ENCODE measurements around the gene L3HYPDH.

Gene L3HYPDH

DNA sequence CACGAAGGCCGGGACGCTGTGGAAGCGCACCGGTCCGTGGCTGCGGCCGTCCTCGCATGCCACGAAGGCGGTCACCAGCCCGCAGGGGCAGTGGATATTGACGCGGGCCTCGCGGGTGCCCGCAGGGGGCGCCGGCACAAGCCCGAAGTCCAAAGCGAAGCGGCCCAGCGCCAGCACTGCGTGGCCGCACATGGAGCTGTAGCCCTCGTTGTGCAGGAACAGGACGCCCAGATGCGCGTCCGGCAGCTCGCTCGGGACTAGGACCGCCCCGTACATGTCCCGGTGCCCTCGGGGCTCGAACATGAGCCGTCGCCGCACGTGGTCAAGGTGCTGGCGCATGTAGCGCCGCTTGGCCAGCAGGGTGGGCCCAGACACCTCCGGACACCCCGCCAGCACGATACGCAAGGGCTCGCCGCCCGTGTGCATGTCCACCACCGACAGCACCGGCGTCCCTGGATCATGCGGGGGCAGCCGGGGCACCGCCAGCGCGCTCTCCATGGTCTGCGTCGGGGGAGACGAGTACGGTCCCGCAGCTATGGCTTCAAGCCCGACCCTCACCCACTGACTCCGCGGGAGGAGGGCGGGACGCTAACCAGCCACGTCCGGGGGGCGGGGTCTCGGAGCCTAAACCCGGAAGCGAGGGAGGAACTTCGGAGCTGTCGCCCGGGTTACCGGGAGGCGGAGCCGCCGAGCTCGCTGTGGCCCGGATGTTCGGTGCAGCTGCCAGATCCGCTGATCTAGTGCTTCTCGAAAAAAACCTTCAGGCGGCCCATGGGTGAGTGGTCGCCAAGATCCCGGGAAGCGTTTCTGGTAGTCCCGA is at the start of gene L3HYPDH, which contains the start of gene JKAMP:
L3HYPDH (minus strand) TSS at position 590 of the 820 bp plus-strand sequence; CDS start at position 498, 92 bp downstream.
JKAMP (plus strand) TSS at position 699 of the 820 bp plus-strand sequence; CDS start at position 772, 73 bp downstream.
- DNase-seq (ENCODE audit: low spot score): peak; percentile 98

DNA sequence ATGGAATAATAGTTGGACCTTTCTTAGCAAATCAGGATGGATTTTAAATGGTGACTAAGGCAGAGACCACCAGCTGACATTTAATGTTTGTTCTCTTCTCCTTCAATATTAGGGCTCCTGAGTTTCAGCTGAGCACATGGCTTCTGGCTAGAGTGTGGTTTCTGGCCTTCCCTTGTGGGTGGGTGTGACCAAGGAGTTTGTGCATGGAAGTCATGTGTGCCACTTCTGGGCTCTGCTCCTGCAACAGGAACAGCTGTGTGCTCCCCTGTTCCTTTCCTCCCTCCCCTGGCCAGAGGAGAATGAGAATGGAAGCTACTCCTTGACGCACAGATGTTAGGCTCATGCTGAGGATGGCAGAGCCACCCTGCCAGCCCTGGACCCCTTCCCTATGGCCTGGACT is 48.2 kb upstream of the L3HYPDH start:
- DNase-seq (ENCODE audit: low spot score): no peak

DNA sequence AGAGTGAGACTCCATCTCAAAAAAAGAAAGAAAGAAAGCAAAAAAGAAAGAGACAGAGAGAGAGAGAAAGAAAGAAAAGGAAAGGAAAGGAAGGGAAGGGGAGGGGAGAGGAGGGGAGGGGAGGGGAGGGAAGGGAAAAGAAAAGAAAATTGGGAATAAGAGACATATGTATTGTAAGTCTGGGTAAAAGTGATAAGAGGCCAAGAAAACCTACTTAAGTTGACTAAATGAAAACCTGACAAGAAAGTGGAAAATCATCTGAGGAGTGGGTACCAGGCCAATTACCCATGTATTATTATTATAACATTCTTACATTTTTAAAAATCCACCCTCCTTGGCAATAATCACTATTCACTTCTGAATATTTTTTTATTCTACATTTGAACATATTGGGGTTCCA is 46.1 kb upstream of the L3HYPDH start:
- DNase-seq (ENCODE audit: low spot score): no peak

DNA sequence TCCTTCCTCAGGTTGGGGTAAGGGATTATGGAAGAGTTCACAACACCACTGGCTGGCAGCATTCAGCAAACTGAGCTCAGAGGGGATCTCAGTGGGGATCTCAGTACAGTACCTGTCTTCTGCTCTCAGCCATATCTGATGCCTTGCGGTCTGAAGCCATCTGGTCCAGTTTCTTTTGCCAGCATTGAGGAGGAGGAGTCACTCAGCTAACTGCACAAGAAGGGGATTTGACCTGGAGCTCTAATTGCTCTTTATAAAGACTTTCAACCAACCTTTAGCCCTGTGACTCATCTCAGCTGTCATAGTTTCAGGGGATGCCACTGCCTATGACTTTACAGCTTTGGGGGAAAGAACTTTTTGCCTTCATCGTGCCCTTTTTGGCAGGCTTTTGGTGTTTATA is 45.0 kb upstream of the L3HYPDH start:
- DNase-seq (ENCODE audit: low spot score): no peak

DNA sequence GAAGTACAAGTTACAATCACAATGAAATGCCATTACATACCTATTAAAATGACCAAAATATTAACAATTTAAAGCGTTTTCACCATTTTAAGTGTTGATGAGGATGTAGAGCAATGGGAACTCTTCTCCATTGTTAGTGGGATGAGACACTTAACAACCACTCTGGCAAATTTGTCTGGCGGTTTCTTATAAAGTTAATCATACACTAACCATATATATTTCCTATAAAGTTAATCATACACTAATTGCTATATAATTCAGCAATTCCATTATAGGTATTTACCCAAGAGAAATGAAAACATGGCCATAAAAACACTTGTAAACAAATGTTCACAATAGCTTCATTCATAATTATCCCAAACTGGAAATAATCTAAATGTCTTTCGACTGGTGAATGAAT is 36.0 kb upstream of the L3HYPDH start:
- DNase-seq (ENCODE audit: low spot score): no peak

DNA sequence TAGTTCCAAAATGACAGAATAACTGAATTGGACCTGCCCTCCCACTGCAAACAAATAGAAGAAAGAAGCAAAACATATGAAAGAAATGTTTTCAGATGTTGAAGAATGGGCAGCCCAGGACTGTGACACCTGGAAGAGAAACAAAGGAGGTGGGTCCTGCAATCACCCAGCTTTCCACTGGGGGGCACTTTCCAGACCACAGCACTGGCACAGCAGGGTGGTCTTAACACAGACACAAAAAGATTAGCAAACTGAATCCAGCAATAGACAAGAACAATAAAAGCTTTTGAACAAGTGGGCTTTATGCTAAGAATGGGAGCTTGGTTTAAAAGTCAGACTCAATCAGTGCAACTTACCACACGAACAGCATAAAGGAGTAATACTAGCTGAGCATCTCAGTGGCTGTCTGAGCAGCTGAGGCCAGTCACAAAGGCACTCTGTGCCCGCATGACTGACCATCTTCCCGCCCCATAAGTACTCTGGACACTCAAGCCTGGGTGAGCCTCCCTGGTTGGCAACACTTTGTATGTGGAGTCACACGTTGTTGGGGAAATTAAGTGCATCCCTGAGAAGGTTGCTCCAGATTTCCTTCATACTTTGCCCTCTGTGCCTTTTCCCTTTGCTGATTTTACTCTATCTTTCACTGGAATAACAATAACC is 27.8 kb upstream of the L3HYPDH start:
- peak; percentile 73 for DNase-seq (ENCODE audit: low spot score)

DNA sequence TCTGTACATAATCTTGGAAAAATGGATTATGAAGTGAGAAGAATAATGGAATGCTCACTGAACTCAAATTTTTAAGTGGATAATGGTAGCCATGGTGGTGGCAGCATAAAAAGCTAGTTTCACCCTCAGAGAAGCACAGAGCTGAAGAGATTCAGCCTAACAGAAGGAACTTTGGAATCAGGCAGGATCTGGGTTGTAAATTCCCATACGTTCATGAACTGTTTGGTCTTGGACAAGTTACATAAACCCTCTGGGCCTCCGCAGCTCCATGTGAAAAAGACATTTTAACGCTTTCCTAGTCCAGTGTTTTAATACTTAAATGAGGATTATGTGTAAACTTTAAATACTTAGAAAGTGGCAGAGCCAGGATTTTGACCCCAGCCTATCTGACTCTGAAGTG is 26.8 kb upstream of the L3HYPDH start:
- no peak for DNase-seq (ENCODE audit: low spot score)

DNA sequence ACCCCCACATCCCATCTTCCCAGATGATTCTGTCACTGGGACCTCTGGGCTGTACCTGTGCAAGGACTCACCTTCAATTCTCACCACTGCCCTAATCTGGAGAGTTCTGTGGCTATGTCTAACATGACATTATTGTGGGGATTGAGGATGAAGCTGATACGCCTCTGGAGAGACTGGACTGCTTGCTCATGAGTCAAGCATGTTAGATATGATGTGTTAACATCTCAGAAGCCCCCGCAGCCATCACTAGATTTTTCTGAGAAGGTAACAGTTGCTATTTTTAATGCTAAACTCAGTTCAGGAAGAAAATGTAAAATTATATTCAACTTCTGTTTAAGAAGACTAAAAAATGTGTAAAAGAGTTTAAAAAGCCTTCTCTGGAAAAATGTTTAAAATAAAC is 25.8 kb upstream of the L3HYPDH start:
- DNase-seq (ENCODE audit: low spot score): no peak

DNA sequence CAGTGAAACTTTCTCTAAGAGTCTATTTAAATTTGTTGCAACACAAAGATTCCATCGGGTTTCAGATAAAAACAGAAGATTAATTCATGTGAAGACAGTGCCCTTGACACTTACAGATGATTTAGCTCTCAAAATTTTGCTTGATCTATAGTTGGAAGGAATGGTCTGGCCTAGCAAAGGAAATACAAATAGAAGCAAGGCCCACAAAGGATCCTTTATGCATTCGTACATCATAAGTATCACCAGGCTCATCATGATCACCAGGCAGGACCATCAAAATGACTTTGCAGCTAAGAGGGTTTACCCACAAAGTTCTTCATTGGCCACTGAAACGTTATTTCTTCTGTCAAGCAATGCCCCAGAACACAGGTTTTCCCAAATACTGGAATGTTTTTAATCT is 24.9 kb upstream of the L3HYPDH start:
- no peak for DNase-seq (ENCODE audit: low spot score)

DNA sequence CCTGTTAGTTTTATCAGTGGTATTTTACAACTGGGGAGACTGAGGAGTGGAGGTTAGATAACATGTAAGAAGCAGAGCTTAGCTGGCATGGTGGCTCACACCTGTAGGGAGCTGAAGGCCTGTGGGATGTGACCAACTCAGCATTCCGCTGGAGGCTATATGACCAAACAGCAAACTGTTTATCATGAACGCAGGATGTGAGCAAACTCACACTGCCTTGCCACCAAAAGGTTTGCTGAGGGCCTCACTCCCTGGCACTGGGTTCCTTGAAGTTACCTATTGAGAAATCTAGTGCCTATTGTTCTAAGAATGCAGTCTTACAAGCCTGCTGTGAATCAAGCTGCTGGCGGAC is 23.5 kb upstream of the L3HYPDH start:
- no peak for DNase-seq (ENCODE audit: low spot score)

DNA sequence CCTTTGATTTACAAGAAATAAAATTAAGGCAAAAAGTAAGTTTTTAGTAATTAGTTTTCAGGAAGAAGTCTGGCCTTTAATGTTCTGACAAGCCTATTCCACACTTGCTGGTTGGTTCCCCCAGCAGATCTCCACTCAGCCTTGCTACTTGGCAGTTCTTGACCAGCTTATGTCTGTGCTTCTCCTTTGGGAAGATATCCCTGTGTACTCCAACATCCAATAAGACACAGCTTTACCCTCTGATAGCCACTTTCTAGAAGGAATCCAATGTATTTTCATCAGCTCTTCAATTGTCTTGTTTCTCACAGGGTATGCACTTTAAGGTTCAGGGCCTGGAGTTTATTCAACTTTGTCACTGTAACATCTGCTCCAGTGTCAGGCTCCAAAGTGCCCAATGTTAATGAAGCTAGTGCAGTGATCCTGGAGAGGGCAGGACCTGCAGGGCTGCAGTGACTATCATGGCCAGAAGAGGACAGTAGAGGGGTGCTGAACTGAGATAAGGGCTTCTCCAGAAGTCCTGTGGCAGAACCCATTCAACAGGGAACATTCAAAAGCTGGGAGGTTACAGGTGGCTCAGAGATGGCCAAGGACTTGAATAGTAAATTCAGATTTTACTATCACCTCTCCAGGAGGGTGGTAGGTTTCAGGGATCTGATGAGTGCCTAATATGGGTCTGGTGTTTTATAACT is 23.0 kb upstream of the L3HYPDH start:
- peak; percentile 79 for DNase-seq (ENCODE audit: low spot score)

DNA sequence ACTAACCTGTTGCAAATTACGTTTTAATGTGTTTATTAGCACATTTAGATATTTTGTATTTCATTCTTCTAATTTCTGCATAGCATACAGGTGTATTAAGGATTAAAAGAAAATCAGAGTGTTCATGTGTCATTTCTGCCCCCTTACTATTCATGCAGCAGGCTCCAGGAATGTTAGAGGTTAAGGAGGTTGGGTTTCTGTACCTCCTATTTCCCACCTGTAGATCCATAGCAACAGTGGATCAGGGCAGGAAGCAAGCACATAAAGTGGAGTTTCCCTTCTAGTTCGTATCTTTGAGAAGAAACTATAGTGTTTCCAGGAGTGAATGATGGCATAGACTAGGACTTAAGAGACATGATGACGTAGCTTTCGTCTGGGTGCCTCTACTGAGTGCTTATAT is 19.0 kb upstream of the L3HYPDH start:
- no peak for DNase-seq (ENCODE audit: low spot score)

DNA sequence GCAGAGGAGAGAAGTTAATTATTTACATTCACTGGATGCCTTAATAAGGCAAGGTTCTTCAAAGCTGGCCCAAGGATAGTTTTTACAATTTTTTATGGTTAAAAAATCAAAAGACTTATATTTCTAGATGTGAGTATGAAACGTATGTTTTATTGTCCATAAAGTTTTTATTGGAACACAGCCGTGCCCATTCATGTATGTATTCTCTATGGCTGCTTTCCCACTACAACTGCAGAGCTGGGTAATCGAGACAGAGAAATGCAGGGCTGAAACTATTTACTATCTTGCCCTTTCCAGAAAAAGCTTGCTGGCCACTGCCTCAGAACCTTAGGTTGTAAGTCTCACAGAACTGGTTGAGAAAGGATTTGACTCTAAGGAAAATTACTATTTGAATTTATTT is 16.5 kb upstream of the L3HYPDH start:
- no peak for DNase-seq (ENCODE audit: low spot score)

DNA sequence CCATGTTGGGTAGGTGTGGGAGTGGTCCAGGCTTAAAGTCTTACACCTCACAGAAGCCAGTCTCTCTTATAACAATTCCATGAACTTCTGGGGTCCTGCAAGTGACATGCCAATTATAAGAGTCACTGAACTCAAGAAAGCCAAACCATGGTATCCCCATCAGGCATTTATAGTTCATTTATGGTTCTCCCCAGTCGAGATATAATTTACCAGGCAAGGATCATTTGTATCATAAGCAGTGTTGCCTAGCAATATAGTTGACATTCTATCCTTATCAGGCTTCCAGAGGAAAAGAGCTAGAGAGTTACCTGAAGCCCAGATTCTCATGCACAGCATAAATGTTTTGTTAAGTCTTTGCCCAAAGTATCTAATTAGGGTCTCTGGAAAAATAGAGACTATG is 8.2 kb upstream of the L3HYPDH start:
- no peak for DNase-seq (ENCODE audit: low spot score)

DNA sequence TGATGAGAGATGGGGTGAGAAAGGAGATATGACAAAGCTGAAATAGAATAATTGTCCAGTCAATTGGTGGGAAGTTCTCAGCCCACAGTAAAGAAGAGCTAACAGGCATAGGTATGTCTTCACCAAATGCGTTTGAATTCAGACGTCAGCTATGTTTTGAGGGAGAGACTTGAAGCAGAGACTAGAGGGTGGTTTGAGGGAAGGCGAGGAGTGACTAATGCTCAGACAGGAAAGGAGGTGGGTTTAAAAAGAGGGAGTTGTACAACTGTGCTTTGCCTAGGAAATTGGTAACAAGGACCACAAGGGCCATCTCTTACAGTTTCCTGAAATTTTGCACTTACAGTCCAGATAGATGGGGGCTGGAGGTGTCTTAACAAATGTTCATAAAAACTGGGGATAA is 6.5 kb upstream of the L3HYPDH start:
- no peak for DNase-seq (ENCODE audit: low spot score)

DNA sequence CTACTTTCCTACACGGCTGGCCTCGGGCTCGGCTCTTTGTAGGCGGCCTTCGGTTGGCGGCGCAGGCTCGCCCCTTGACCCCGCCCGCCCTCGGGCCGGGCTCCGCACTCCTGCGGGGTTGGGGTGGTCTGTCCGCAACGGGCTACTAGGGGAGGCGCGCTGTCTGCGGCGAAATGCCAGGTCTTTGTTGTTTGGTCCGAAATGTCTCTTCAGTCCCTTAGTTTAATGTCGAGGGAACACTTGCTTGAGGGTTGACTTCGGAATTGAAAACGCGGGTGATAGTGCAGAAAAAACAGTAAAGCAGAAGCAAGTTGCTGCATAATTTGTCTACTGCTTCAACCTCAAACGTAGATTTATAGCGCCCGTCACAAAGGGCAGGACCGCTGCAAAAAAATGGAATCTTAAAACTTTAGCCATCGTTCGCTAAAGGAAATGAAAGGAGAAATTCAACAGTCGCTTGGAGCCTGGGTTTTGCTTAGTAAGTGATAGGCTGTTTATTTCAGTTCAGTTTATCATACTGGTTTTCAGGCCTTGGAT is 499 bp upstream of the L3HYPDH start:
- DNase-seq (ENCODE audit: low spot score): no peak

DNA sequence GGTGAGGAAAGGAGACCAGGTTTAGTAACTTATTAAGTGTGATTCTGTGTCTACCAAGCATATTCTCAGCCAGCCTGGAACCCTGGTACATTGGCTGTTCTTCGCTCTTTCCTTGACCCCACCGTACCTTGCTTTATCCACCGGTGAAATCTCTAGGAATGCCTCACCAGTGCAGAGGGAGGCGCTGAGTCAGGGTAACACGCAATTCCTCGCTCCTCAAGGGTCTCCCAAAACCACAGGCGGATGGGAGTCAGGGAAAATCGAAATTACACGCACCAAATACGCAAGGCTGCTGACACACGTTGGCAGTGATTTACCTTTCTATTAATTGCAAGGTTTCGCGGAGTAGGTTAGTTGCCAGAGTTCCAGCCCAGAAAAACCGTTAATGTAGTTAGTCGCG is 845 bp downstream of the L3HYPDH start:
- no peak for DNase-seq (ENCODE audit: low spot score)

DNA sequence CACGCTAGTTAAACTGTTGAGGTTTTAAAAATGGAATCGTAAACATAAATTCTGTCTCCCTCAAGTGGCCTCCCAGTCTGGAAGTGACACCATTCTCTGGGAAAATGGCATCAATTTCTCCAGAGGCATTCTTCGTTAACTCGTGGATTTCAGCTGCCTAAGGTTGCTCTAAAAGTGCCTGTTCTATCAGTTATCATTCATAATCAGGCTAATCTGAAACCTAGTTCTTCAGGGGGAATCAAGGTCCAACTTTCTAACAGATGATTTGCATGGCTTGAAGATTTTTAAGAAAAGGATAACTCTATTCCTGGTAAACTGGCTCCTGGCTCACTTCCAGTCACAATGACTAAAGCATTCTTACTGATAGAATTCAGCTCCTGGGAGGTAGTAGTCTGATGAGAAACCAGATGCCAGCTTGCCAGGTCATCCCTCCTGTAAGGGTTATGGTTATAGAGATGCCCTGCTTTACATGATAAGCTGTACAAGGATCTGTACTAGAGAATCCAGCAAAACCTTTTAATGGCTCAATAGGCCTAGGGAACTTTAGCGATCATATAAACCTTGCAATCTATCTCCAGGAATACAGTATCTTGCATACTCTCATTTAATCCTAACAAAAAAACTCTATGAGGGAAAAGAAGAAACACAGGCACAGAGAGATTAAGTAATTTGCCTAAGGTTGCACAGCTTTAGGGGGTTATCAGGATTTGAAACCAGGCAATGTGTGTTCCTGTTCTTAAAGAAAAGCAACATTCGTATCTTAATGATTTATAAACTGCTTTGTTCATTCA is 1.5 kb downstream of the L3HYPDH start:
- no peak for DNase-seq (ENCODE audit: low spot score)

DNA sequence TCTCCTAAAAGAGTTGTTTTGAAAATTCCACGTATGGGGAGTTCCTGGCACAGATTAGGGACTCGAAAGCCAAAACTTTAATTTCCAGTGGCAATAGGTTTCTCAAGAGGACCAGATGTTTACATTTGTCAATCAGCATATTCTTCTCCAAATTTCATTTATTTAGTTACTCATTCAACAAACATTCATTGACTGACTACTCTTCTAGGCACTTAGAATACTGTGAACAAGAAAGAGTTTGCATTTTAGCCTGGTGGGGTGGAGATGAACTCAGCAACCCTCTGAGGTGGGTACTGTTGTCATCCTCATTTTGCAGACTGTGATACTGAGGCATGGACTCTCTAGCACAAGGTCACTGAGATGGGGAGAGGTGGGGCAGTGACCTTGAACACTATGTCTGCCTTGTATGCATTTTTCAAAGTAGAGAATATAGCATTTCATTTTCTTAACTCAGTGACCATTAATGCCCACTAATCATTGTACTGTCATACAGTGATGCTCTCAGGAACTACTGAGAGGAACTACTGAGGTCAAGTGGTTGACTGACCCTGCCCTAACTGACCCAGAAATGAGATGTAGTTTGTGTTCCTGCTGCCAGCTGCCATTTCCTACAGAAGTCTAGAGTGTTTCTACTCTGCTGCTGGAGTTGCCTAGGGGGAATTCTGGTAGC is 2.2 kb downstream of the L3HYPDH start:
- no peak for DNase-seq (ENCODE audit: low spot score)

DNA sequence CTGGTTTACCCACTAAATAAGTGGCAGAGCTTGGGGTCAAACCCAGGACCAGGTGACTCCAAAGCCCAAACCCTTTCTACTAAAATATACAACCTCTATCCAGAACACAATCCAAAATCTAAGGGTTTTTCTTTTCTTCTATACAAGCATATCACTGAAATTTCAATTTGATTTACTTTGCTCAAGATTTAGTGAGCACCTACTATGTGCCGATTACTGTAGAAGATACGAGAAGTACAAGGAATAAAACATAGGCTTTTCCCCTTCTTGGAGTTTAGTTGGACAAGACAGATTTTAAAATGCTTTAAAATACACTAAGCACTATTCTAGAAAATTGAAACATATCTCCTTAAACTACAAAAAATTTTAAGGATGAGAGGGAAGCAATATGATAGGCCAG is 2.8 kb downstream of the L3HYPDH start:
- DNase-seq (ENCODE audit: low spot score): no peak

DNA sequence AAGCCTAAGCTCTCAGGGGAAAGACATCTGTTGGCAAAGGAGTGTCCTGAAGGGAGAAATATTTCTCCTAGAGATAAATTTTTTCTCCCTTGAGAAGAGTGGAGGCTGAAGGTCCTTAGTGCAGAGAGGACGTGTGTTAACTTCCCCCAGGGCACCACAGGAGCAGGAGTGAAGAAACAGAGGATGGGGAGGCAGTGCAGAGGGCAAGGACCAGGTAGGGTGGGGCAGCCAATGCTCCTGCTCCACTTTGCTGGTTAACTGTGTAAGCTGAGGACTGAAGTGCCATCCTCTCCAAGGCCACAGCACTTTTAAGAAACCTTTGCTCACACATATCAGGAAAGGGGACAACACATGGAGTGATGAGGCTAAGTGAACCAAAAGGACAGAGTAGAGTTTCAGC is 4.0 kb downstream of the L3HYPDH start:
- DNase-seq (ENCODE audit: low spot score): no peak

All from ecto neural progenitor cell (in vitro differentiated cells).